WTC11 (cell line): Measurements from ENCODE around the gene ZNF689. TPM values are rescaled to one million over a fixed set of nuclear protein-coding genes. Genes with fewer than 3 reads are reported as not detected.

Source experiments
- ATAC-seq: fragments of 200-7000 bp; cut with Tn5 transposase; 2 replicates; pipeline ENCODE4 v1.10.0; 2021; ENCODE audit warnings: mild to moderate bottlenecking, moderate library complexity
- CTCF ChIA-PET: fragments of 300-600 bp; sonication (Branson Sonifier 250); formaldehyde crosslinking; loops from one replicate; lab custom pipeline; 2021; ENCODE audit warnings: antibody characterized with exemption; lab: Charles Lee
- POLR2A ChIA-PET: fragments of 350-600 bp; sonication (Branson Sonifier 250); formaldehyde crosslinking; loops from one replicate; lab custom pipeline; 2021; ENCODE audit warnings: antibody characterized with exemption; lab: Charles Lee
- DNase-seq: peaks from one replicate; pipeline ENCODE4 v3.0.0; 2021; ENCODE audit warnings: low spot score
- H3K27ac Mint-ChIP-seq: 2 replicates; pipeline ENCODE4 v1.8.0; 2021; ENCODE audit warnings: mixed read lengths
- H3K27me3 Mint-ChIP-seq: 2 replicates; pipeline ENCODE4 v1.8.0; 2021; ENCODE audit warnings: low read depth, mild to moderate bottlenecking, moderate library complexity, mixed read lengths
- H3K36me3 Mint-ChIP-seq: 2 replicates; pipeline ENCODE4 v1.8.0; 2021; ENCODE audit warnings: mixed read lengths
- H3K4me1 Mint-ChIP-seq: 2 replicates; pipeline ENCODE4 v1.8.0; 2022; ENCODE audit warnings: mixed read lengths
- H3K4me3 Mint-ChIP-seq: 2 replicates; pipeline ENCODE4 v1.8.0; 2021; ENCODE audit warnings: mild to moderate bottlenecking, moderate library complexity, mixed read lengths
- H3K9me3 Mint-ChIP-seq: 2 replicates; pipeline ENCODE4 v1.8.0; 2021; ENCODE audit warnings: mixed read lengths
- ARID4B ChIP-seq: sonication (generic); formaldehyde crosslinking; IDR thresholded peaks from 2 replicates; pipeline ENCODE4 v1.8.0; 2023; ENCODE audit warnings: missing genetic modification reagents, mild to moderate bottlenecking, borderline replicate concordance
- CDX4 ChIP-seq: fragments of 250-450 bp; sonication (Bioruptor Pico); IDR thresholded peaks from 2 replicates; pipeline ENCODE4 v1.9.0; 2021; ENCODE audit warnings: moderate library complexity, mild to moderate bottlenecking, inconsistent platforms, borderline replicate concordance
- CREM ChIP-seq: sonication (generic); formaldehyde crosslinking; IDR thresholded peaks from 2 replicates; pipeline ENCODE4 v1.8.1; 2022; ENCODE audit warnings: mild to moderate bottlenecking, missing genetic modification reagents, moderate library complexity
- CTCF ChIP-seq: fragments of 200-600 bp; IDR thresholded peaks from 2 replicates; pipeline ENCODE4 v1.8.0; 2022; ENCODE audit warnings: antibody characterized with exemption
- E2F5 ChIP-seq: sonication (generic); formaldehyde crosslinking; IDR thresholded peaks from 2 replicates; pipeline ENCODE4 v1.8.1; 2022; ENCODE audit warnings: mild to moderate bottlenecking, moderate library complexity, missing genetic modification reagents
- GABPB1 ChIP-seq: sonication (generic); formaldehyde crosslinking; IDR thresholded peaks from 2 replicates; pipeline ENCODE4 v1.8.1; 2023; ENCODE audit warnings: mild to moderate bottlenecking, missing genetic modification reagents
- MLX ChIP-seq: sonication (generic); formaldehyde crosslinking; IDR thresholded peaks from 2 replicates; pipeline ENCODE4 v1.8.1; 2023; ENCODE audit warnings: mild to moderate bottlenecking, missing genetic modification reagents, moderate library complexity
- MYBL2 ChIP-seq: sonication (generic); formaldehyde crosslinking; IDR thresholded peaks from 2 replicates; pipeline ENCODE4 v1.8.1; 2023; ENCODE audit warnings: mild to moderate bottlenecking, moderate library complexity, missing genetic modification reagents
- PRRX2 ChIP-seq: fragments of 250-450 bp; sonication (Bioruptor Pico); IDR thresholded peaks from 2 replicates; pipeline ENCODE4 v1.8.0; 2021; ENCODE audit warnings: mild to moderate bottlenecking
- SMAD4 ChIP-seq: sonication (generic); formaldehyde crosslinking; IDR thresholded peaks from 2 replicates; pipeline ENCODE4 v1.8.0; 2022; ENCODE audit warnings: mild to moderate bottlenecking, missing genetic modification reagents
- SOX15 ChIP-seq: fragments of 250-450 bp; sonication (Bioruptor Pico); IDR thresholded peaks from 2 replicates; pipeline ENCODE4 v1.9.0; 2021; ENCODE audit warnings: mild to moderate bottlenecking
- SP1 ChIP-seq: sonication (generic); formaldehyde crosslinking; conservative IDR thresholded peaks from 2 replicates; pipeline ENCODE4 v1.8.1; 2022; ENCODE audit warnings: missing genetic modification reagents
- ZNF423 ChIP-seq: fragments of 250-450 bp; sonication (Bioruptor Pico); IDR thresholded peaks from 2 replicates; pipeline ENCODE4 v2.1.2; 2022; ENCODE audit warnings: mild to moderate bottlenecking, moderate library complexity
- total RNA-seq: library from RNA; stranded (reverse); gene quantifications from 3 replicates; pipeline ENCODE4 v1.2.3, GENCODE V29; 2021
- TF ChIP-seq, protein P1 (sequence below): sonication (generic); formaldehyde crosslinking; conservative IDR thresholded peaks from 2 replicates; pipeline ENCODE4 v1.8.1; 2022; ENCODE audit warnings: mild to moderate bottlenecking, missing genetic modification reagents

The ZNF689 gene
- total RNA-seq, 1 experiment from 2014 or later: 13.2 TPM

GRCh38 chr16:30651124-30652004 lies 41.2 kb upstream of the ZNF689 start:
- ATAC-seq (peak; percentile 35), DNase-seq (peak; percentile 66)
- H3K4me3 Mint-ChIP-seq: peak overlapping the region; percentile 97
- peaks cover 4% of the 10 kb centered on the region for H3K36me3 Mint-ChIP-seq
- peak overlapping the region; percentile 98 for H3K27ac Mint-ChIP-seq
- POLR2A ChIA-PET: interaction anchor here (0.7 to 2.3 kb wide), 7 partner anchors 7 to 619 kb away, joined by 3 to 7 read pairs (median 4); partner anchors contain the start of genes ZNF688 and ZNF764
- CTCF ChIA-PET: interaction anchor here (0.6 to 2.2 kb wide), 19 partner anchors 8 to 234 kb away, joined by 3 to 18 read pairs (median 6); partner anchors contain the start of gene DCTPP1
- H3K9me3 Mint-ChIP-seq: no peaks in the 10 kb centered on the region
- peaks cover 15% of the 10 kb centered on the region for H3K4me1 Mint-ChIP-seq
- TF ChIP-seq CTCF (peak; percentile 27; the same call in 1 of the 2 replicates), MYBL2 (CRISPR knock-in tag) (0 out of 2 replicates have a peak, but pooled peaks have one; percentile 16), GABPB1 (peak; percentile 14; the same call in 1 of the 2 replicates), ZNF423 (CRISPR knock-in tag) (0 out of 2 replicates have a peak, but pooled peaks have one; percentile 35), CREM (CRISPR knock-in tag) (no peak), CDX4 (CRISPR knock-in tag) (no peak)
- H3K27me3 Mint-ChIP-seq: peaks cover 38% of the 10 kb centered on the region

GRCh38 chr16:30650369-30651123 lies 40.4 kb upstream of the ZNF689 start, which contains the start of gene PRR14:
Gene PRR14 (plus strand): TSS chr16:30650960. CDS start chr16:30651646, 686 bp downstream.
- ChIA-PET POLR2A (interaction anchor here (0.7 to 2.3 kb wide), 7 partner anchors 8 to 619 kb away, joined by 3 to 7 read pairs (median 4); partner anchors contain the start of genes ZNF688 and ZNF764), CTCF (interaction anchor here (0.6 to 2.2 kb wide), 21 partner anchors 8 to 233 kb away, joined by 3 to 18 read pairs (median 5); partner anchors contain the start of gene DCTPP1)
- peak; percentile 89 for ATAC-seq
- TF ChIP-seq SMAD4 (CRISPR knock-in tag) (0 out of 2 replicates have a peak, but pooled peaks have one; percentile 46), PRRX2 (no peak), MLX (no peak), SOX15 (CRISPR knock-in tag) (no peak), SP1 (CRISPR knock-in tag) (peak; percentile 78), ARID4B (0 out of 2 replicates have a peak, but pooled peaks have one; percentile 31), ZNF423 (CRISPR knock-in tag) (0 out of 2 replicates have a peak, but pooled peaks have one; percentile 8), E2F5 (peak; percentile 64; the same call in 1 of the 2 replicates), CREM (CRISPR knock-in tag) (peak; percentile 71; the same call in 1 of the 2 replicates), CTCF (0 out of 2 replicates have a peak, but pooled peaks have one; percentile 16), GABPB1 (peak; percentile 43)
- TF ChIP-seq, protein P1, sequence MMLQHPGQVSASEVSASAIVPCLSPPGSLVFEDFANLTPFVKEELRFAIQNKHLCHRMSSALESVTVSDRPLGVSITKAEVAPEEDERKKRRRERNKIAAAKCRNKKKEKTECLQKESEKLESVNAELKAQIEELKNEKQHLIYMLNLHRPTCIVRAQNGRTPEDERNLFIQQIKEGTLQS (CRISPR knock-in tag): no peak

More at GRCh38 chr16:30650369-30651123, 40.4 kb upstream of the ZNF689 start, which contains the start of gene PRR14:
- H3K4me1 Mint-ChIP-seq: peaks cover 15% of the 10 kb centered on the region
- H3K27ac Mint-ChIP-seq: peak within 1 kb of the TSS; percentile 98
- H3K36me3 Mint-ChIP-seq: peaks cover 2% of the 10 kb centered on the region; the same call in 1 of the 2 replicates
- H3K9me3 Mint-ChIP-seq: no peaks in the 10 kb centered on the region
- peak; percentile 98 for DNase-seq
- peaks cover 43% of the 10 kb centered on the region for H3K27me3 Mint-ChIP-seq
- H3K4me3 Mint-ChIP-seq: peak within 1 kb of the TSS; percentile 97
